ENCODE results near the gene UCK2.

GRCh38 chr1:165826565-165827267 lies 698 bp upstream of the UCK2 start:
- no peak for TF ChIP-seq CTCF (IDR thresholded peaks at IDR 0.05)
- TF ChIP-seq EZH2 (IDR thresholded peaks at IDR 0.05; ENCODE audit: borderline replicate concordance, insufficient read depth, low read depth, low read length, poor library complexity, severe bottlenecking): no peak

All from B cell (primary cell).